ENCODE measurements around the gene UBD. TPM values are rescaled to one million over a fixed set of nuclear protein-coding genes. Genes with fewer than 3 reads are reported as not detected.

UBD gene
- polyA plus RNA-seq, 2 of the 4 experiments (the other 2 are of a cell fraction) = 0.19 to 0.41 TPM

DNA sequence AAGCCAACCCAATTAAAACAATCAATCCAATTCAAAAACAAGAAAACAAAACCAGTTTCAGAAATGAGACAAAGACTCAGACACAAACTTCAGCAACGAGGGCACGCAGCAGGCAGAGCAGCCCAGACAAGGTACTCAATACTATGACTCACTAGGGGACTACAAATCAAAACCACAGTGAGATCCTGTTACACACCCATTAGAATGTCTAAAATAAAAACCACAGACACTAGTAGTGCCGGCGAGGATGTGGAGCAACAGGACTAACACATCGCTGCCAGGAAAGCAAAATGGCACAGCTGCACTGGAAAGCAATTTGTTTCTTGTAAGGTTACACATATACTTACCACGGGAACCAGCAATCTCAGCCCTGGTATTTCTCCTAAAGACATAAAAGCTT is 43.4 kb downstream of the UBD start (continued):
- TF ChIP-seq, protein P1, sequence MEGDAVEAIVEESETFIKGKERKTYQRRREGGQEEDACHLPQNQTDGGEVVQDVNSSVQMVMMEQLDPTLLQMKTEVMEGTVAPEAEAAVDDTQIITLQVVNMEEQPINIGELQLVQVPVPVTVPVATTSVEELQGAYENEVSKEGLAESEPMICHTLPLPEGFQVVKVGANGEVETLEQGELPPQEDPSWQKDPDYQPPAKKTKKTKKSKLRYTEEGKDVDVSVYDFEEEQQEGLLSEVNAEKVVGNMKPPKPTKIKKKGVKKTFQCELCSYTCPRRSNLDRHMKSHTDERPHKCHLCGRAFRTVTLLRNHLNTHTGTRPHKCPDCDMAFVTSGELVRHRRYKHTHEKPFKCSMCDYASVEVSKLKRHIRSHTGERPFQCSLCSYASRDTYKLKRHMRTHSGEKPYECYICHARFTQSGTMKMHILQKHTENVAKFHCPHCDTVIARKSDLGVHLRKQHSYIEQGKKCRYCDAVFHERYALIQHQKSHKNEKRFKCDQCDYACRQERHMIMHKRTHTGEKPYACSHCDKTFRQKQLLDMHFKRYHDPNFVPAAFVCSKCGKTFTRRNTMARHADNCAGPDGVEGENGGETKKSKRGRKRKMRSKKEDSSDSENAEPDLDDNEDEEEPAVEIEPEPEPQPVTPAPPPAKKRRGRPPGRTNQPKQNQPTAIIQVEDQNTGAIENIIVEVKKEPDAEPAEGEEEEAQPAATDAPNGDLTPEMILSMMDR (IDR thresholded peaks at IDR 0.05) = no peak
- TF ChIP-seq, protein P2, sequence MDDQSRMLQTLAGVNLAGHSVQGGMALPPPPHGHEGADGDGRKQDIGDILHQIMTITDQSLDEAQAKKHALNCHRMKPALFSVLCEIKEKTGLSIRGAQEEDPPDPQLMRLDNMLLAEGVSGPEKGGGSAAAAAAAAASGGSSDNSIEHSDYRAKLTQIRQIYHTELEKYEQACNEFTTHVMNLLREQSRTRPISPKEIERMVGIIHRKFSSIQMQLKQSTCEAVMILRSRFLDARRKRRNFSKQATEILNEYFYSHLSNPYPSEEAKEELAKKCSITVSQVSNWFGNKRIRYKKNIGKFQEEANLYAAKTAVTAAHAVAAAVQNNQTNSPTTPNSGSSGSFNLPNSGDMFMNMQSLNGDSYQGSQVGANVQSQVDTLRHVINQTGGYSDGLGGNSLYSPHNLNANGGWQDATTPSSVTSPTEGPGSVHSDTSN (IDR thresholded peaks at IDR 0.05) = no peak

DNA sequence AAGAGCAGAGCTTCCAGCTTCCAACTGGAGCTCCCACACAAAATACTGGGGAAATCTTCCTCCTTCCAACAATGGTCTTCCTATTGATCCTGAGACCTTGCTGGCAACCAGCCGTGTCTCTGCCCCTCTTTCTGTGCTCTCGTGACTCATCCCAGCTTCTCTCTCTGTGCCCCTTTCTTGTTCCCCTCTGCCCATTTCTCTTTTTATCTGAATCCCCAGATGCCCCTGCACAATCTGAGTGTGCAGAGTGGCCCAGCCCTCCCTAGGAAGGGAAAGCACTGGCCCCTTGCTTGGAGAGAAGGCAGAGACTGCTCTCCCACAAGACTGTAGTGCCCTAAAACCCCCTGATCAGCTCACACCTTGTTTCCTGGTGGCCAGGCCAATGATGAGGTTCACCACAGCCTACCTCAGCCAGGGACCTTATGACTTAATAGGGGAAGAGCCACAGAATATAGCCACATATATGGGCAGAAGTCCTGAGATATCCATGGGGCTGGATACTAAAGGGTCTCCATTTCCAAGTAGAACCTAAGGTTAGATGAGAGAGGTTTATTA is 48.7 kb downstream of the UBD start:
- Histone ChIP-seq H3K4me2 (no peak overlapping the region), H3K9me3 (no peaks in the 10 kb centered on the region), H3K4me3 (no peak overlapping the region), H3K4me1 (no peaks in the 10 kb centered on the region), H3K27ac (no peak overlapping the region)
- FAIRE-seq (no peak), ATAC-seq (no peak), DNase-seq (ENCODE audit: low read depth in 1 of 2, low spot score in 1 of 2) (no peak)
- TF ChIP-seq NR3C1 (IDR thresholded peaks at IDR 0.05) (no peak), KDM5A (IDR thresholded peaks at IDR 0.05) (no peak), CHD4 (IDR thresholded peaks at IDR 0.05; ENCODE audit: borderline replicate concordance) (no peak), BHLHE40 (IDR thresholded peaks at IDR 0.05; ENCODE audit: low read depth, low read length) (no peak), EHMT2 (IDR thresholded peaks at IDR 0.05; ENCODE audit: low read depth) (no peak)
- TF ChIP-seq, protein P3, sequence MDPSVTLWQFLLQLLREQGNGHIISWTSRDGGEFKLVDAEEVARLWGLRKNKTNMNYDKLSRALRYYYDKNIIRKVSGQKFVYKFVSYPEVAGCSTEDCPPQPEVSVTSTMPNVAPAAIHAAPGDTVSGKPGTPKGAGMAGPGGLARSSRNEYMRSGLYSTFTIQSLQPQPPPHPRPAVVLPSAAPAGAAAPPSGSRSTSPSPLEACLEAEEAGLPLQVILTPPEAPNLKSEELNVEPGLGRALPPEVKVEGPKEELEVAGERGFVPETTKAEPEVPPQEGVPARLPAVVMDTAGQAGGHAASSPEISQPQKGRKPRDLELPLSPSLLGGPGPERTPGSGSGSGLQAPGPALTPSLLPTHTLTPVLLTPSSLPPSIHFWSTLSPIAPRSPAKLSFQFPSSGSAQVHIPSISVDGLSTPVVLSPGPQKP (IDR thresholded peaks at IDR 0.05; ENCODE audit: low read depth, low read length) = no peak
- ChIA-PET POLR2A (no interaction called here), CTCF (no interaction called here)
- 28% methylated on average over 2 of the region's 2 CpGs for WGBS (ENCODE audit: missing lambda C conversion rate)

DNA sequence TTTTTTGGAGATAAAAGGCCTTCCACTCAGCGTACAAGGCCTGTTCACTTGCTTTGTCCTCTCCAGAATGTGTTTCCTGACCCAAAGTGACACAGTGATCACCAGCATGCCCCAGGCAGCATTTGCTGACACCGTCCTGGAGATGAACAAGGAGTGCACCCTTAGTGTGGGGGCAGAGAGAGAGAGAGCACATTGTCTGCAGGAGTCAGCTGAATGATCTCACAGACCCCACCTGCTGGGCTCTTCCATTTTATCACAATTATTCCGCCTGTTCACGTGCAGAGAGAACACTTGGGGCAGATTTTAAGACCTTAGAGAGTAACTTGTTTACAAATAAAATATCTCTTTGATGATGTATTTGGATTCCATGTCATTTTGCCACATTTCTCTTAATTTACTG is 49.3 kb downstream of the UBD start:
- H3K27ac ChIP-seq = no peak overlapping the region
- TF ChIP-seq PHF8 (IDR thresholded peaks at IDR 0.05; ENCODE audit: borderline replicate concordance, low read depth) = no peak
- no peak for TF ChIP-seq HOXB13 (CRISPR knock-in tag; IDR thresholded peaks at IDR 0.05; ENCODE audit: low read depth)
- TF ChIP-seq CHD2 (IDR thresholded peaks at IDR 0.05; ENCODE audit: low read length, partially characterized antibody) = no peak
- TF ChIP-seq EHF (CRISPR knock-in tag; IDR thresholded peaks at IDR 0.05) = no peak
- no peak for TF ChIP-seq ZFP36 (IDR thresholded peaks at IDR 0.05; ENCODE audit: borderline replicate concordance, partially characterized antibody)
- TF ChIP-seq, protein P1 (IDR thresholded peaks at IDR 0.05) = no peak
- no peak for TF ChIP-seq NR3C1 (IDR thresholded peaks at IDR 0.05)
- no peak for TF ChIP-seq TFCP2L1 (CRISPR knock-in tag; IDR thresholded peaks at IDR 0.05)
- TF ChIP-seq MAZ (IDR thresholded peaks at IDR 0.05; ENCODE audit: borderline replicate concordance, low read depth, low read length) = no peak
- TF ChIP-seq RCOR1 (IDR thresholded peaks at IDR 0.05; ENCODE audit: low read depth, low read length) = no peak
- TF ChIP-seq ESRRA (IDR thresholded peaks at IDR 0.05; ENCODE audit: borderline replicate concordance, low read length) = no peak
- no peak for TF ChIP-seq EP300 (IDR thresholded peaks at IDR 0.05)
- TF ChIP-seq, protein P4, sequence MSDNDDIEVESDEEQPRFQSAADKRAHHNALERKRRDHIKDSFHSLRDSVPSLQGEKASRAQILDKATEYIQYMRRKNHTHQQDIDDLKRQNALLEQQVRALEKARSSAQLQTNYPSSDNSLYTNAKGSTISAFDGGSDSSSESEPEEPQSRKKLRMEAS (IDR thresholded peaks at IDR 0.05) = no peak
- no peak for TF ChIP-seq EHMT2 (IDR thresholded peaks at IDR 0.05; ENCODE audit: low read depth)
- ATAC-seq = no peak
- no peak for FAIRE-seq
- H3K4me1 ChIP-seq = no peaks in the 10 kb centered on the region
- no peaks in the 10 kb centered on the region for H3K9me3 ChIP-seq
- WGBS (ENCODE audit: missing lambda C conversion rate) = 12% methylated on average over 4 of the region's 4 CpGs
- ChIA-PET CTCF (no interaction called here), POLR2A (no interaction called here)
- DNase-seq (ENCODE audit: low read depth in 1 of 2, low spot score in 1 of 2) = no peak
- H3K4me3 ChIP-seq = no peak overlapping the region
- no peak overlapping the region for H3K4me2 ChIP-seq

Data from A549 (cell line).